Smooth muscle cell (in vitro differentiated cells): ENCODE results near the gene KRT86. TPM values are rescaled to one million over a fixed set of nuclear protein-coding genes. Genes with fewer than 3 reads are reported as not detected.

Experiments used
- DNase-seq: peaks from one replicate; lab custom pipeline; 2025; ENCODE audit not compliant: unreplicated experiment; lab: John Stamatoyannopoulos, UW
- H2AFZ ChIP-seq: fragments of 200-600 bp; sonication (generic); 2 replicates; pipeline ENCODE4 v1.6.0; 2016; ENCODE audit warnings: antibody characterized with exemption, low read depth, mild to moderate bottlenecking
- H3F3A ChIP-seq: fragments of 200-600 bp; sonication (generic); 2 replicates; pipeline ENCODE4 v1.6.0; 2017; ENCODE audit warnings: antibody characterized with exemption, low read depth
- H3K27ac ChIP-seq: fragments of 200-600 bp; sonication (generic); 2 replicates; pipeline ENCODE4 v1.5.1; 2016; ENCODE audit warnings: low read depth, mild to moderate bottlenecking
- H3K27me3 ChIP-seq: fragments of 200-600 bp; sonication (generic); 2 replicates; pipeline ENCODE4 v1.6.1; 2016; ENCODE audit warnings: low read depth, mild to moderate bottlenecking
- H3K36me3 ChIP-seq: fragments of 200-600 bp; sonication (generic); 2 replicates; pipeline ENCODE4 v1.5.1; 2016; ENCODE audit warnings: low read depth
- H3K4me1 ChIP-seq: fragments of 200-600 bp; sonication (generic); 2 replicates; pipeline ENCODE4 v1.5.1; 2016; ENCODE audit warnings: low read depth
- H3K4me2 ChIP-seq: fragments of 200-600 bp; sonication (generic); 2 replicates; pipeline ENCODE4 v1.6.0; 2016; ENCODE audit warnings: mild to moderate bottlenecking
- H3K4me3 ChIP-seq: fragments of 200-600 bp; sonication (generic); 2 replicates; pipeline ENCODE4 v1.5.1; 2016; ENCODE audit warnings: mild to moderate bottlenecking
- H3K79me2 ChIP-seq: fragments of 200-600 bp; sonication (generic); 2 replicates; pipeline ENCODE4 v1.6.0; 2016; ENCODE audit warnings: low read depth, mild to moderate bottlenecking
- H3K9ac ChIP-seq: fragments of 200-600 bp; sonication (generic); 2 replicates; pipeline ENCODE4 v1.6.0; 2016; ENCODE audit warnings: low read depth
- H3K9me3 ChIP-seq: fragments of 200-600 bp; sonication (generic); replicated peaks from 2 replicates; pipeline ENCODE4 v1.5.1; 2016; ENCODE audit warnings: low read depth
- H4K20me1 ChIP-seq: fragments of 200-600 bp; sonication (generic); 2 replicates; pipeline ENCODE4 v1.6.0; 2016; ENCODE audit warnings: low read depth
- WGBS: methylation state at CpG from one replicate; pipeline ENCODE4 v1.1.7; 2016; ENCODE audit warnings: low lambda C conversion rate; 5-methylcytosine and 5-hydroxymethylcytosine counted together
- polyA plus RNA-seq: library from polyadenylated mRNA; unstranded; fragments of >200 nt; fragmentation: Nextera tagmentation; extraction: Ambion mirVana; gene quantifications from 2 replicates; pipeline ENCODE4 v1.2.1, GENCODE V29; 2016
- total RNA-seq: library from RNA; depleted of rRNA; stranded (reverse); fragments of >200 nt; gene quantifications from 2 replicates; pipeline ENCODE4 v1.2.3, GENCODE V29; 2014
- TF ChIP-seq, protein P1 (sequence below): fragments of 200-600 bp; sonication (generic); IDR thresholded peaks from 2 replicates; pipeline ENCODE4 v1.5.1; 2017; ENCODE audit warnings: borderline replicate concordance, mild to moderate bottlenecking, antibody characterized with exemption; ENCODE audit not compliant: insufficient read depth, poor library complexity, severe bottlenecking

The KRT86 gene
- total and polyA plus RNA-seq, 2 experiments from 2014 or later = not detected

DNA sequence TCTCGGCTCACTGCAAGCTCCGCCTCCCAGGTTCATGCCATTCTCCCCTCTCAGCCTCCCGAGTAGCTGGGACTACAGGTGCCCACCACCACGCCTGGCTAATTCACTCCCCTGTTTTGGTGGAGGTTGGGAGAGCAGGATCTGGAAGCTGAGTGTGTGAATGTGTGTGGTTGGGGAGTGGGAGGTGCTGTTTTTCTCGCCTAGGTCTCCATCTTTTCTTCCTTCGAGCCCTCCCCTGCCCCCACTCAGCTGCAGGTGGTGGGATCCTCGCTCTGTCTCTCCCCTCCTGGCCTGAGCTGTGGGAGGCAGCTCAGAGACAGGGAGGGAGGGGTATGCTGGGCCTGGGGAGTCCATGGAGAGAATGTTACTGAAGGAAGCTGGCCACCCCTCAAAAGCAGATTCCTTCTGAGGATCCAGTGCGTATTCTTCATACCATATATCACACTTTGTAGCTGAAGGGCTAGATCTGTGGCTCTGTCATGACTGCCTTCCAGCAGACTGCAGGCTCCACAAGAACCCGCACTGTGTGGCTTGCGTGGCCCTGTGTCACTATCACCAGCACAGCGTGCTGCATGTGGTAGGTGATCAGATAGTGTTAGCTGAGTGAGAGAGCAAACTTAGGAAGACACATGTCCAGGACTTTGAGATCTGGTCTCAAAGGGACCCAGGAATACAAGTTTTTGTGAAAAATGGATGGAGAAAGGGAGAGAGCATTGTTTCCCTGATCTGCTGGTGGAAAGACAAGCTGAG, 44.0 kb downstream of the KRT86 start:
- no peak for DNase-seq
- TF ChIP-seq, protein P1, sequence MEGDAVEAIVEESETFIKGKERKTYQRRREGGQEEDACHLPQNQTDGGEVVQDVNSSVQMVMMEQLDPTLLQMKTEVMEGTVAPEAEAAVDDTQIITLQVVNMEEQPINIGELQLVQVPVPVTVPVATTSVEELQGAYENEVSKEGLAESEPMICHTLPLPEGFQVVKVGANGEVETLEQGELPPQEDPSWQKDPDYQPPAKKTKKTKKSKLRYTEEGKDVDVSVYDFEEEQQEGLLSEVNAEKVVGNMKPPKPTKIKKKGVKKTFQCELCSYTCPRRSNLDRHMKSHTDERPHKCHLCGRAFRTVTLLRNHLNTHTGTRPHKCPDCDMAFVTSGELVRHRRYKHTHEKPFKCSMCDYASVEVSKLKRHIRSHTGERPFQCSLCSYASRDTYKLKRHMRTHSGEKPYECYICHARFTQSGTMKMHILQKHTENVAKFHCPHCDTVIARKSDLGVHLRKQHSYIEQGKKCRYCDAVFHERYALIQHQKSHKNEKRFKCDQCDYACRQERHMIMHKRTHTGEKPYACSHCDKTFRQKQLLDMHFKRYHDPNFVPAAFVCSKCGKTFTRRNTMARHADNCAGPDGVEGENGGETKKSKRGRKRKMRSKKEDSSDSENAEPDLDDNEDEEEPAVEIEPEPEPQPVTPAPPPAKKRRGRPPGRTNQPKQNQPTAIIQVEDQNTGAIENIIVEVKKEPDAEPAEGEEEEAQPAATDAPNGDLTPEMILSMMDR = no peak
- WGBS = 92% methylated on average over 11 of the region's 11 CpGs
- no peak overlapping the region for H3K4me2 ChIP-seq
- H3K9ac ChIP-seq = no peak overlapping the region
- no peaks in the 10 kb centered on the region for H3K79me2 ChIP-seq
- no peak overlapping the region for H3K27ac ChIP-seq
- no peaks in the 10 kb centered on the region for H3F3A ChIP-seq
- H3K4me1 ChIP-seq = no peaks in the 10 kb centered on the region
- no peak overlapping the region for H2AFZ ChIP-seq
- no peak overlapping the region for H3K4me3 ChIP-seq
- no peaks in the 10 kb centered on the region for H3K36me3 ChIP-seq
- H3K9me3 ChIP-seq = no peaks in the 10 kb centered on the region
- H3K27me3 ChIP-seq = peaks cover 58% of the 10 kb centered on the region
- no peaks in the 10 kb centered on the region for H4K20me1 ChIP-seq

DNA sequence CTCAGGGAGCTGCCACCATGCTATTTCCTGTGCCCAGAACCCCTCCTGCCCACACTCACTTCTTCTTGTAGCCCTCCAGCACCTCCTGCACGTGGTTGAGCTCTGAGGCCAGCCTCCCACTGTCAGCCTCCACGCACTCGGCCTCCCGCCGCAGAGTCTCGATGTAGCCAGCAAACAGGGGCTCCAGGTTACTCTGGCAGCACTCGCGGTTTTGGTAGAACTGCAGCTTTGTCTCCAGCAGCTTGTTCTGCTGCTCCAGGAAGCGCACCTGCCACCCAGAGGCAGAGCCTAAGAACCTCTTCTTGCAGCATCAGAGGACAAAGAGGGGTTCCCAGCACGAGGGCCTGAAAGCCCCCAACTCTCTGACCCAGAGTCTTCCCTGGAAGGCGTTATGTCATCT, 44.7 kb downstream of the KRT86 start:
- H4K20me1 ChIP-seq = no peaks in the 10 kb centered on the region
- no peaks in the 10 kb centered on the region for H3K9me3 ChIP-seq
- no peaks in the 10 kb centered on the region for H3K4me1 ChIP-seq
- H3K79me2 ChIP-seq = no peaks in the 10 kb centered on the region
- H3K27me3 ChIP-seq = peaks cover 58% of the 10 kb centered on the region
- H3K9ac ChIP-seq = no peak overlapping the region
- H3F3A ChIP-seq = no peaks in the 10 kb centered on the region
- no peak overlapping the region for H3K27ac ChIP-seq
- H3K4me3 ChIP-seq = no peak overlapping the region
- TF ChIP-seq, protein P1 = no peak
- H3K4me2 ChIP-seq = no peak overlapping the region
- H2AFZ ChIP-seq = no peak overlapping the region
- no peaks in the 10 kb centered on the region for H3K36me3 ChIP-seq
- WGBS = 79% methylated on average over 11 of the region's 11 CpGs
- no peak for DNase-seq

DNA sequence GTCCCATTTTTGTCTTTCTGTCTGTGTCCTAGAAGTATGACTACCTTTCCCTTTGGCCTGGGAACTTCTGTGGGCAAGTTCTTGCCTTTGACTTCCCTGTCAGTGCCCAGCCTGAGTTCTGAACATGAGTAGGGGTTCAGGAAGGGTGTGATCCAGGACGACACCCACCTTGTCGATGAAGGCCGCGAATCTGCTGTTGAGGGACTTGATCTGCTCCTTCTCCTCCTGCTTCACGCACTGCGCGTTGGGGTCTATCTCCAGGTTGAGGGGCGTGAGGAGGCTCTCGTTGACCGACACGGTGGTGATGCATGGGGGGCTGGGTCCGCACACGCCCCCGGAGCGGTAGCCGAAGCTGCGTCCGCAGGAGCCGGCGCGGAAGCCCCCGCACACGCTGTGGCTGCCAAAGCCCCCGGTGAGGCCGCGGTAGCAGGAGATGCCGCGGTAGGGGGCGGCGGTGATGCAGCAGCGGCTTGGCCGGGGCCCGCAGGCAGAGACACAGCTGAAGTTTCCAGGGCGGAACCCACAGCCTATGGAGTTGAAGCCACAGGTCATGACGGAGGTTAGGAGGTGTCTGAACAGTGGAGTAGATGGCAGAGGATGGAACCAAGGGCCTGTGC, 46.4 kb downstream of the KRT86 start, which contains the start of gene KRT83:
TSS of gene KRT83 (minus strand) at position 615 of the 617 bp plus-strand sequence. CDS start at position 552, 63 bp downstream.
- no peak for DNase-seq
- TF ChIP-seq, protein P1 = no peak
- no peaks in the 10 kb centered on the region for H3K9me3 ChIP-seq
- H3K79me2 ChIP-seq = no peaks in the 10 kb centered on the region
- no peaks in the 10 kb centered on the region for H4K20me1 ChIP-seq
- peaks cover 64% of the 10 kb centered on the region for H3K27me3 ChIP-seq
- H3K4me2 ChIP-seq = no peak within 1 kb of the TSS
- 91% methylated on average over 35 of the region's 35 CpGs for WGBS
- H3K9ac ChIP-seq = no peak within 1 kb of the TSS
- H3K27ac ChIP-seq = no peak within 1 kb of the TSS
- H2AFZ ChIP-seq = no peak within 1 kb of the TSS
- H3K4me1 ChIP-seq = no peaks in the 10 kb centered on the region
- no peaks in the 10 kb centered on the region for H3F3A ChIP-seq
- no peaks in the 10 kb centered on the region for H3K36me3 ChIP-seq
- no peak within 1 kb of the TSS for H3K4me3 ChIP-seq
